Activated naive CD4-positive, alpha-beta T cell treated with anti-CD3 and anti-CD28 coated beads, Interleukin-2, amount 50 U/mL, for 16 hours (primary cell): Measurements from ENCODE around the gene PACSIN2.

Experiments used
- DNase-seq: peaks from one replicate; pipeline ENCODE4 v3.0.0-alpha.2; 2020

PACSIN2 gene

DNA sequence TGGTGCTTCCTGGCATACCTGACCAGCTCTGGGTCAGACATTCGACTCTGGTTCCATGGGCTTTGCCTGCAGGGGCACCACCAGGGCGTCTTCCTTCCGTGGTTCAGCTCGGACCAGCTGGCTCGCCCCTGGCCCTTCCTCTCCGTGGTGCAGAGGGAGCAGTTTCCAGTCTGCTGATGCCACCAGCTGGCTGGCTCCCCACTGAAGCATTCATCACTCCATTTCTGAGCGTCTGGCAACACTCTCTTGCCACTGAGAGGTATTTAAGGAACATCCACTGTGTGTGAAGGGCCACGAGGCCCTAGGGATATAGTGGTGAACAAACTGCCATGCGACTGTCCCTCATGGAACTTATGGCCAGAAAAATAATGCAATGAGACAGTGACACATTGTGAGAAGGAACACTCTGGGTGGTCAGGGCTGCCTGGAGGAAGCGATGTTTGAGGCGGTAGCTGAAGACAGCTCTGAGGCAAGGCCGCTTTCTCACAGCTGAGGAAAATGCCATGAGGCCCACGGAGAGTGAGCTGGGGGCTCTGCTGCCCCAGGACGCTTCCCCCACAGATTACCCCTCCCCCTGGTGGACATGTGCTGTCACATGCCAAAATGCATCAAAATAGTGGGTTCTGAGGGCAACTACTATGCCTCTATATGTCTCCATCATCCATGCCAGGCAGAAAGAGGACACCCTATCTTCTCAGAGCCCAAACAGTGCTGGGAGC lies 113.0 kb downstream of the PACSIN2 start:
- no peak for DNase-seq

DNA sequence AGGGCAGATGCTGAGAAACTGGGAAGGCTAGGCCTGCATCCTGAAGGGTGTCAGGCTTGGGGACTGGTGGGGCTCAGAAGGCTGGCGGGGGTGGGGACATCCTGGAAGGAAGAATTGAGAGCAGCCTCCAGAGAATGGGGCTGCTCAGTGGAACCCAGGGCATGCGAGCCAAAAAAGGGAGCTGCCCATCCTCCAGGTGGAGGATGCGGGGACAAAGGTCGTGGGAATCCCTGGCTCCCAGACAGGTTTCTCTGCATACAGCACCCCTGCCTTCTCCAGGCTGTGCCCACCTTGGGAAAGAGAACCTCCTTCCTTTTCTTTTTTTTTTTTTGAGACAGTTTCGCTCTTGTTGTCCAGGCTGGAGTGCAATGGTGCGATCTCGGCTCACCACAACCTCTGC lies 117.0 kb downstream of the PACSIN2 start:
- DNase-seq, result no peak

DNA sequence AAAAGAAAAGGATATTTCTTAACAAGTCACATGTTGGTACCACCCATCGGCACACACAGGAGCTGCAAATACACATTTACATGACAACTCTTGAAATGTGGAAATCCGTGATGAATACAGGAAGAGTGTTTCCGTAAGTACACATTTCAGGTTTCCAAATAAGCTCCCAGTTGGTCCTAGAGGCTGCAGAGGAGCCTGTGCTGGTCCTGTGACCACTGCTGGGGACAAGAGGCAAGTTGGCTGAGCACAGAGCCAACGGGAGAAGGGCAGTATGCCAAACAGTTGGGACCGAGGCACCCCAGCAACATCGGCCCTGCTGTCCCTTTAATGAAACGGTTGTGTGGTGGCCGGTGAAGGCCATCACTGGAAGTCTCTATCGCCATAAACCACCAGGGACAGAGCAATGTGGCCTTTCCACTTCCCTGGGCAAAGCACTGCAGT lies 119.4 kb downstream of the PACSIN2 start:
- DNase-seq, result no peak

DNA sequence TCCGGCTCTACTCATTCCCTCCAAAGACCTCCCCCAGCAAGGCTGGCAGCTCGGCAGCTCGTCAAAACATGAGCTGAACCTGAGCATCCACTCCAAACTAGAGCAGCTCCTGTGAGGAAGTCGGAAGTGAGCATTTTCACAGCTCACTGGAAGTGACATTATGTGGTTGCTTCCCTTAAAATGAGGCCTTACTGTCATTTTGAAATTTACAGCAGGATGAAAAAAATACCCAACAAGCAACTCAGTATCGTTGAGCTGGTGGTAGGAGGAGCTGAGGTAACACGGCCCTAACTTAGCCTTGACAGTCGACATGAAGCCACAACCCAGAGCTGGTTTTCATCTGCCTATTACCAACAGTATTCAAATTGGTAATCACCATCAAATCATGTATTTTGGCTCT lies 119.9 kb downstream of the PACSIN2 start:
- DNase-seq, result no peak

DNA sequence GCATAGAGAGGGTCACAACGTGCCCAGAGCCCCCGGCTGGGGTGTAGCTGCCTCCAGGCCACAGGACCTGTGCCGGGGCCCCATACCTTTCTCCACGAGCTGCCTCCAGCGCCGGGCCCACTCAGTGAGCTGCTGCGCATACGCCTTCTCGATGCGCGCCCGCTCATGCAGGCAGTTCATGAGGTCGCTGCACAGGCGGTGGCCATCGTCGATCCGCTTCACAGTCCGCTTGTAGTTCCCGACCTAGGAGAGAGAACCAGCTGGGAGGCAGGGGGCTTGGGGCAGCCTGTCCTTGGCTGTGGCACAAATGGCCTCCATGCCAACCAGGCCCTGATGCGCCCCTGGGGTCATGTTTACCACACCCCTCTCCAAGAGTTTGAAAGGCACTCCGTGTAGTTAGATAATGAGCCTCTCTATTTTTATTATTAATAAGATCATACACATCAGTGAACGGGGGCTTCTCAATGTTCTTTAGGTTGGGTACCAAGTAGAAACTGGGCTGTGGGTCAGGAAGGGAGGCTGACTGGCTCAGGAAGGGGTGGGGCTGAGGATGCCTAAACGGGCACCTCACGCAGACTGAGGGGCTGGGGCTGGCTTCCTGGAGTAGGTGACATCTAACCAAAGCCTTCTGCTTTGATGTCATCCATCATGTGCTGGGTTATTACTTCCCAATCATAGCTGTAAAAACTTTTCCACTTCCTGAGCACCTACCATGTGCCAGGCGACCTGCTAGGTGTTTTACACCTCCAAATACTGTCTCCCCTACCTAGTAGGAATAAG lies 121.4 kb downstream of the PACSIN2 start:
- no peak for DNase-seq

DNA sequence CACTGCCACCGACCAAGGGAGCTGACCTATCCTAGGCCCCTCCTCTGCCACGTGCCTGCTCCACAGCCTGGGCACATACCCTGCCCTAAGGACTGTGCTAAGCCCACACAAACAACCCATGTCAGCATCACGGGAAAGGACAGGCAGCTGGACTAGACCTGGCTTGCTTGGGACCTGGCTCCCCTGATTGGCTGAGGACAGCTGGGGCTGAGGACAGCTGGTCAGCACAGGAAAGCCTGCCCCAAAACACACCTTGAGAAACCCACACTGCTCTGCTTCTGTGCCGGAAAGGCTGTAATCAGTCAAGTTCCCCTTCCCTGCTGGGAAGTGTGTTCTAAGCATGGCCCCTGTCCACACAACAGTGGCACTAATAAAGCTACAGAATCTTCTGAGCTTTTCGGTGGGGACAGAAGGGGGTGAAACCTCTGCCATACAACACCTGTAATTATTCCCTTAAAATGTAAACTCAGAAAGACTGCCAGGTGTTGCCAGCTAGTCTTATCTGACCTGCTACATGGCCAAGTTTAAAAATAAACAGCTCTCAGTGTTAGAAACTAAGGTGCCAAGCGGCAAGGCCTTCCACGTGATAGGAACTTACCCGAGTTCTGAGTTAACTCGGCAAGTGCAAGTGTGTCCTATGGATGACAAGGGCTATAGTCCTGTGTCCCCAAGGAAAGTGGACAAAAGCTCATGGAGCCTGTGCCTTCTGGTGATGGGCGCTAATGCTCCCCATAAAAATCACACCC lies 122.2 kb downstream of the PACSIN2 start:
- no peak for DNase-seq

DNA sequence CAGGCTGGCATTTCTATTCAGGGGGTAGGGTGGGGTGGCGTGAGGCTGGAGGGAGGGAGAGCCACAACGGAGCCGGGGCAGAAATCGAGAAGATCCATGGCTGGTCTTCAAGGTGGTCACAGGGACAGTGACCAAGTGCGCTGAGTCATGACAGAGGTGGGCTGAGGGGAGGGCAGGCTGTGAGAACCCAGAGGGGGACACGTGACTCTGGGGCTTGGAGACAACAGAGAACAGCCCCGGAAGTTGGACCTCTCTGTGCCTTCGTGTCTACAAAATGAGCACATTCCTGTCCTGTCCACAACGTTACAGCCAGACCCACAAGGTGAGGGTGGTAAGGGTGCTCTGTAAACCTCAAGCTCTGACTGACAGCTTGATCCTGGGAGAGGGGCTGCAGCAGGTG lies 122.8 kb downstream of the PACSIN2 start:
- no peak for DNase-seq

DNA sequence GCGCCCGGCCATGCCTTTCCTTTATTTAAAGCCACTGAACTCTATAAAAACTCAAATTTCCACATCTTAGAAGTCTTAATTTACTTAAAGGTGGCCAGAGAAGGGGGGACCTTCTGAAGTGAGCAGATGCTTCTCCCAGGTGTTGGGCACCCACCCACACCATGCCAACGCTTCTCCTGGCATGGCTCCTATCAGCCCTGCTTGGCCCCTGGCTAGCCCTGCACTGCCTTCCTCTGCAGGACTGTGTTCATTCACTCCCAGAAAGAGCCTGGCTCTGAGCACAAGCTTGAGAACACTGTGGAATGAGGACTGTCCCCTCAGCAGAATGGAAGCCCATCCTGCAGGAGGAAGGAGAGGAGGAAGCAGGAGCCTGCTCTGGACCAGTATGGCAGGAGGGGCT lies 123.3 kb downstream of the PACSIN2 start:
- DNase-seq, result no peak

DNA sequence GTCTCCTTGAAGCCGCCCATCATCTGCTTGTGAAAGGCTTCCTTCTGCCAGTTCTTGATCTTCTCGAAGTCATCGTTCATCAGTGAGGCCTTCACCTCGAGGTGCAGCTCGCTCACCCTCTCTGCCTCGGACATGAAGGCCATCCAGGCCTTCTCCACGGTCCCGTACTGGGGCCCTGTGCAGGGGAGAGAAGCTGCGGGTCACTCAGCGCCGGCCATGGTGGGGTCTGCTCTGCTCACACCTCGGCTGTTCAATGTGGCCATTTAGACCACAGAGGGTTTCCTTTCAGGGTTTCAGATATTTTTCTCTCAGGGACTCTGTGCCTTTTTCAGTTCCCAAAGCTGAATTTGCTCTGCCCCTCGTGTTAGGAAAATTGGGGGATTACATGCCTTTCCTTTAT lies 123.9 kb downstream of the PACSIN2 start:
- DNase-seq, result no peak

DNA sequence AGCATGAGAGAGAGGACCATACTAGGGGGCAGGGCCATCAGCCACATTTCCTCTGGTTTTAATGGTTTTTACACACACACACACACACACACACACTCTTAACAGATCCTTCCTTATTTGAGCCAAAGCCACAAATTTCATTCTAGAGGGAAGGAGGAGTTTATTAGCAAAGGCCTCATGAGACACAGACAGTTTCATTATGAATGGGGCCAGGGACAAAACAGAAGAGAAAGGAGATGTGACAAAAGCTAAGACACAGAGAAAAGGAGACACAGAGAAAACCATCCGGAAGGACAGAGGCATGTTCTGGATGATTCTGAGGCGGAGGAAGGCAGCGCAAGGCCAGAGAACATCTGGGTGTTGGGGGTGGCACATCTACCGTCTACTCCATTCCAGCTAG lies 125.6 kb downstream of the PACSIN2 start:
- no peak for DNase-seq

DNA sequence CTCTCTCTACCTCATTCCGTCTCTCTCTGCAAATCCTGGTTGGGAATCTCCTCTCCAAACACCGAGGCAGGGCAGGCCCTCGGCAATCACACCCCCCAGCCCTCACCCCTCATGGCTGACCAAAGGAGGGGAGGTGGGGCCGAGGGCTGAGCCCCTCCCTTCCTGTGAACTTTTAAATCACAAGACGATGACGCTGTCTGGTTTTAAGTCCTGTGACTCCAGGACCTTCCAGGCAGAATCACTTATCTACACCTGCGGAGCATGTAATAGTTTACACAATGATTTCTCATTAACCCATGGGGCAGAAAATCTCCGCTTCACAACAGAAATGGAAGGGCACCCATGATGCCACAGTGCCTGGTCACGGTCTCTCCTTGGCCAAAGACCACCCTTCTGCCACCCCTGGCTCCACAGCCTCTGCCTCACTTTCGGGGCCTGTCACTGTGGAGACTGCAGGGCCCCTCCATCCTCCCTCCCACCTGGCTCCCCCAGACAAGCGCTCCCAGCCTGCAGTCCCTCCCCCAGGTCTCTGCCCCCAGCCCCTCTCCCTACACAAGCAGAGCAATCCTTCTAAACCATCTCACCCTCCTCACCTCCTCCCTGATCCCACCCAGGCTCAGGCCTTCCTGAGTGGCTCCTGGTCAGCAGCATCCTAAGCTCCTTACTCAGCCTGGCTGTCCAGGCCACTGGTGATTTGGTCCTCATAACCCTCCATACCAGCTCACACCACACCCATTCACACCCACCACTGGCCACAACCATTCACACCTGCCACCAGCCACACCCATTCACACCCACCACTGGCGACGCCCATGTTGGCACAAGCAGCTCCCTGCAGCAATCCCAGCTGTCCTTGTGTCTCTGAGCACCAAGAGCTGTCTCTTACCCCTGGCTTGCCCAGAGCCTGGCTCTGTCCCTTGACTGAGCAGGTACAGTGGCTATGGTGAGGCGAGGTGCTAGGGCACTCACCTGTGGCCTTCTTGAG lies 127.1 kb downstream of the PACSIN2 start:
- no peak for DNase-seq

DNA sequence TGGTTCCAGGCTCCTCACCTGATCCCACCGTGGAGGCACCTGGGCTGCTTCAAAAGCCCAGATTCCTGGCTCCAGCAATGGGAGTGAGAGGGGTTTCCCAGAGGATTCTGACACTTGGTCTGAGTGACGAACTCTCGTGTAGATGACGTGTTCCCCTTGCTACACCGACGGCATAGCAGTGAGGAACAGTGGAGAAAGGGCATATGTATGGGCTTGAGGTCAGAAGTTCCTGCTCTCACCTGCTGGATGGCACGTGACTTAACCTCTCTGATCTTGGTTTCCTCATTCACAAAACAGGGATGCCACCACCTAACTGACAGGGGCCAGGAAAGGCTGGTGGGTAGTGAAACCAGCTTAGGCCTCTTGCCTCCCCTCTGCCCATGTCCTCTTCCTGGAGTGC lies 127.8 kb downstream of the PACSIN2 start:
- DNase-seq, result no peak

DNA sequence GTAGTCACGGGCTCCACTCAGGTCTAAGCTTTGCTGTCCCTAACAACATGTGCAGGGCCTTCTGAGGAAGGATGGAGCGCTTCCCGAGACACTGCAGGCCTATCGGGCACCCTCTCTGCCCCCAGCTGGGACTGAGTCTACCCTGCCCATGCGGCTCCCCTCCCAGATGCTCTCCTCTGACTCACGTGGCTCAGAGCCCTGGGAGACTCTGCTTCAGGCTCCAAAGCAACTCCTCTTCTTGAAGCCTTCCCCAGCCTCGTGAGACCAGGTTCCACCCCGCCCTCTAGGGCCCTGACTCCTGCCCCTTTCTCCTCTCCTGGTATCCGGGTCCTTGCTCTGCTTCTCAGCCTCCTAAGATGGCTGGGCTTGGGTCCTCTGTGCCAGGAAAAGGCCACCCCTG lies 129.5 kb downstream of the PACSIN2 start:
- DNase-seq, result no peak

DNA sequence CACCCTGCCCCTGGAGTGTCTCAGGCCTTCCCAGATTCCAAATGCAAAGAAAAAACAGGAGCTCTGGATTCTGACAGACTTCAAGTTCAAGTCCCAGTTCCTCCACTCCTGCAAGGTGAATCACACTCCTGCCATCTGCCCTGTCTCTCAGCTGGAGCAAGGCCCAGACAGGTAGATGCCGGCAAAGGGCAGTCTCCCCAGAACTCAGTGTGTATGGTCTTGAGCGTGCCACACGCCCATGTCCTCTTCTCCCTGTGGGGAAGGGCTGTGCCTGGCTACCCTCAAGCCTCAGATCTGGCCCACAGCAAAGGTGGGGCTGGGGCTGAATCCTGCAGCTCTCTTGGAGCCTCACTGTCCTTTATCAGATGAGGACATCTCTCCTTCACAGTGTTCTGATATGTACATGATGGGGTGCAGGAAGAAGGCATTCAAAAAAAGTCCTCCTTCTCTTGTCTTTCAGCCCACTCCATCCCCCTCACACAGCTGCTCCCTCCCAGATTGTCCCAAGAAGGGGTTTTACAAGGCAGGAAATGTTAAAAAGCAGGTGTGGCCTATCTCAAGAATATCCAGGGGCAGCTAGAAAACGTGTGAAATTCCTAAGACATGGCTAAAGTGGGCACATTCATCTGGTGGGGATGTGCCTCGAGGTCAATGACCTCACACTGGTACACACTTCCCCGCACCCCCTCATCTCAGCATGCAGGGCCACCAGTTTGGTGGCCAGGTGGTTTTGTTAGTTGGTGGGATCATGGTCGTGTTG lies 130.2 kb downstream of the PACSIN2 start:
- DNase-seq, result no peak

DNA sequence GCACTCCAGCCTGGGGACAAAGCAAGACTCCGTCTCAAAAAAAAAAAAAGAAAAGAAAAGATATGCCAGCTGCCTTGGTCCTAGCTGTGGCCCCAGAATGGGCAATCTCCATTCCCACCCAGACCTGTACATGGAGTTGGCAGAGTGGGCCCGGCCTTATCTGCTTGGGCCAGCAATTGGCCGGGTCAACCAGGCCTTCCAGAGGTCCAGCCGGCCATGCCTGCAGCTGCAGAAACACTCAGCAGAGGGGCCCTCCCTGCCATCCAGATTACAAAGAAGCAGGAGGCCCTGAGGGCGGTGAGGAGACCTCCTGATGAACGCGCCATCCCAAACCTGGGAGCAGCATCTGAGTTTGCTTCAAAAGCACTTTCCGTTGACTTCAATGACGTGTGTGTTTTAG lies 131.0 kb downstream of the PACSIN2 start:
- DNase-seq, result no peak

DNA sequence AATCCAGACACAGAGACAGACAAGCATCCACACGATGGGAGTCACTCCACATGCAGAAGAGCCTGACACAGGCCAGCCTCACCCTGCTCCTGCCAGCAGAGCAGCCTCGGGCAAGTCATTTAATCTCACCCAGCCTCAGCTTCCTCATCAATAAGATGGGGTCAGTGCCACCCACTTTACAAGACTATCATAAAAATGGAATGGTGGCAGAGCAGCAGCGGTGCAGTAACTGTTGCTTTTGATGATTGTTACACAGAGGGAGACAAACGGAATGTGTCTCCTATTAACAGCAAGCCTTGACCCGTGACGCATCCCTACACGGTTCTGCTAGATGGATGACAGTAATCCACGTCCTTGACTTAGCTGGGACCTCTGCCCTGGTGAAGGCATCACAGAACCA lies 131.8 kb downstream of the PACSIN2 start:
- DNase-seq, result no peak

DNA sequence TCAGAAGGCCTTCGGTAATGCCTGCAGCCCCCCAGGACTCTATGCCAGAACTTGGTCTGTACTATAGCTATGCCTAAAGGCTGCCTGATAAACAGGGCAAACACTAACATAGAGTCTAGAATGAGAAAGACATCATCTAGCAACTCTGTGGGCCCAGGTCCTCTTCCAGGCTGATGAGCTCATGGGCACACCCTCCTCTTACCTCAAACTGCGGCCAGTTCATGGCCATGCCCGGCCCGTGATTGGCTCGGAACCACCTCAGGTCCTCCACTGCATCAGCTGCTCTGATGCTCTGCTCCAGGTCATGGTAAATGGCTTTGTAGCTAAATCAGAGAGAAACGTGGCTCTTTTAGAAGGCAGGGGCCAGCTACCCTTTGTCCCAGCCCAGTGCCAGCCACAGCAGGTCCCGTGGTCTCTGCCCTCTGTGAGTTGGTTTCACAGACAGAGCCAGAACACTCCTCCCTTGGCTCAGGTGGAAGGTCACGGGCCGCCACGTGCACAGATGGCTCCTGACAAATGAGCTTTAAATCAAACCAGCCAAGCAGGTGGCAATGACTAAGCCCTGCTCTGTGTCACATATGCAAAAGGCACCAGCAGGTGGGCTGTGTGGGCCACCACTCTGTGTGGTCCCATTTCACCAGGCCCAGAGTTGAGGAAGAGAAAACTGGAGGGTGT lies 132.8 kb downstream of the PACSIN2 start:
- no peak for DNase-seq

DNA sequence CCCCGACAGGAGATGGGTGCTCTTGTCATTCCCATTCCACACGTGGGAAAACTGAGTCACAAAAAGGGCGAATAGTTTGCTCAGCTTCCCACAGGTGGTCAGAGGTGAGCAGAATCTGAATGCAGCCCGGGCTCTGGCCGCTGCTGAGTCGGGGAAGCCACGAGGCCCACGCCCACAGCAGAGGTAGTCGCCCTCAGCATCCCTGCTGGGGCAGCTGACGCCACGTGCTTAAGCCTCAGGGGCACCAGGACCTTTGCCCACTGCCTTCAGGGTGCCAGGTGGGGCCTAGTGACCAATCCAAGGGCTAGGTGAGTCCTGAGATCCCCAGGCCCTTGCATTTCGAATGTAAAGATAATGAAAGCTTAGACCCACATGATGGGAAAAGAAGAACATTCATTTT lies 133.7 kb downstream of the PACSIN2 start:
- no peak for DNase-seq

DNA sequence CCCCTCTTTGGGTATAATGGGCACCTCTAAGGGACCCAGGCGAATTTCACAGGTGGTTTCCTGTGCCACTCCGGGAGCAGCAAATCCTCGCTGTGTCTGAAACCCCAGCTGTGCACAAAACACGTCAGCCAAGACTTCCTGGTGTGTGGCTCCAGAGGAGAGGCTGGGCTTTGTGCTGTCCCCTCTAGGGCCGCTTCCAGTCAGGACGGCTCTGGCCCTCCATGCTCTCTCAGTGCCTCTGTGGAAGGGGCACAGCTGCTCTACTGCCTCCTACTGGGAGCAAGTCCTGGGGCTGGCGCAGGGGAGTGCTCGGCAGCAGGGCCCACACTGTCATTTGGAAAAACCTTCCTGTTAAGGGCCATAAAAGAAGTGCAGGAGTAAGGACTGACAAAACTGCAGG lies 134.1 kb downstream of the PACSIN2 start:
- DNase-seq, result no peak

DNA sequence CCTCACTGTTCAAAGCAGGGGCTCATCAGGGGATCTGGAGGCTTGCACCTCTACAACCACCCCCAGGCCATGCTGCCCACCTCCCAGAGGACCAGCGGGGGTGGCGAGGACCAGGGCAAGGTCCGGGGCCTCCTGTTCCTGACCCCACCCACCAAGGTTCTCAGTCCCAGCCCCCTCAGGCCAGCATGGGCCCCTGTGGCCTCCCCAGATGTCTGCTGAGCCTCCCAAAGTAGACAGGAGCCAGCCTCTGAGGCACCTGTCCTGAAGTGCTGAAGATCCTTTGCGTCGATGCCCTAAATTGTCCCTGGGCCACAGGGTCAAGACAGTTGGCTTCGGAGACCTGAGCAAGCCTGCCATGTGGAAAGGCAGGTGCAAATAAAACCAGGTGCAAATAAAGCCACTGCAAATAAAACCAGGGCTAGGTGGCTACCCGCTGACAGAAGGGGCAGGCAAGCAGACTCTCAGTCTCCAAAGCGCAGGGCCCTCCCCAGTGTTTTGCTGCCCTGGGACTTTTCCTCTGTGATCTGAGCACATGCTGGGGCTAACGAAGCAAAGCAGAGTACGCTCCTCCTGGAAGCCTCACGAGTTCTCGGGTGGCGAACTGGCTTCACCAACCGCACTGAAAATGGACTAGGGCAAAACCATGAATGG lies 135.5 kb downstream of the PACSIN2 start:
- no peak for DNase-seq
